Kidney epithelial cell (primary cell): ENCODE results near the gene MGP. TPM values are rescaled to one million over a fixed set of nuclear protein-coding genes. Genes with fewer than 3 reads are reported as not detected.
A peak's percentile ranks its signal among the peaks of the same experiment; 100 is the strongest.

Source experiments
- DNase-seq: peaks from one replicate; pipeline ENCODE4 v3.0.0-alpha.2; 2010; ENCODE audit warnings: low read depth
- H3K27me3 ChIP-seq: 2 replicates; pipeline ENCODE4 v1.6.0; 2011; ENCODE audit warnings: low read length; ENCODE audit not compliant: control insufficient read depth, insufficient read depth
- H3K36me3 ChIP-seq: 2 replicates; pipeline ENCODE4 v1.5.1; 2011; ENCODE audit warnings: low read length; ENCODE audit not compliant: control insufficient read depth, insufficient read depth
- H3K4me3 ChIP-seq: 2 replicates; pipeline ENCODE4 v1.5.1; 2011; ENCODE audit warnings: low read depth, mild to moderate bottlenecking, control low read depth, low read length
- CTCF ChIP-seq: IDR thresholded peaks from 2 replicates; pipeline ENCODE4 v1.5.1; 2011; ENCODE audit warnings: mild to moderate bottlenecking, moderate library complexity, low read length, control low read depth, inconsistent platforms; ENCODE audit not compliant: insufficient read depth, poor library complexity, severe bottlenecking
- total RNA-seq: library from RNA; depleted of rRNA; stranded (reverse); fragments of >200 nt; gene quantifications from 2 replicates; pipeline ENCODE4 v1.2.3, GENCODE V29; 2015

MGP gene
- total RNA-seq, 1 donor from 2014 or later, result 4.0 TPM

GRCh38 chr12:14858513-14858912 is 27.1 kb downstream of the MGP start:
- H3K36me3 ChIP-seq, result no peaks in the 10 kb centered on the region
- H3K4me3 ChIP-seq, result no peak overlapping the region
- no peak for TF ChIP-seq CTCF
- H3K27me3 ChIP-seq, result no peaks in the 10 kb centered on the region
- no peak for DNase-seq

GRCh38 chr12:14854586-14855183 is 31.0 kb downstream of the MGP start:
- H3K36me3 ChIP-seq, result no peaks in the 10 kb centered on the region
- TF ChIP-seq CTCF, result no peak
- no peaks in the 10 kb centered on the region for H3K27me3 ChIP-seq
- no peak for DNase-seq
- no peak overlapping the region for H3K4me3 ChIP-seq

- H3K36me3 ChIP-seq, result no peaks in the 10 kb centered on the region
- TF ChIP-seq CTCF, result no peak
- H3K4me3 ChIP-seq, result no peak overlapping the region
- no peaks in the 10 kb centered on the region for H3K27me3 ChIP-seq
- no peak for DNase-seq
These were observed 31.7 kb downstream of the MGP start for GRCh38 chr12:14853961-14854360.

GRCh38 chr12:14852880-14853279 is 32.8 kb downstream of the MGP start:
- no peak for DNase-seq
- Histone ChIP-seq H3K27me3 (no peaks in the 10 kb centered on the region), H3K4me3 (no peak overlapping the region), H3K36me3 (no peaks in the 10 kb centered on the region)
- TF ChIP-seq CTCF, result no peak

GRCh38 chr12:14850929-14851663 is 34.6 kb downstream of the MGP start:
- DNase-seq, result no peak
- TF ChIP-seq CTCF, result no peak
- Histone ChIP-seq H3K4me3 (no peak overlapping the region), H3K36me3 (no peaks in the 10 kb centered on the region), H3K27me3 (no peaks in the 10 kb centered on the region)

- Histone ChIP-seq H3K36me3 (no peaks in the 10 kb centered on the region), H3K27me3 (no peaks in the 10 kb centered on the region), H3K4me3 (no peak overlapping the region)
- DNase-seq, result peak; percentile 19
- TF ChIP-seq CTCF, result no peak
These were observed 36.0 kb downstream of the MGP start for GRCh38 chr12:14849661-14850060.
